ENCODE results near the gene IER5. TPM values are rescaled to one million over a fixed set of nuclear protein-coding genes. Genes with fewer than 3 reads are reported as not detected.

Gene IER5
- total RNA-seq, 1 donor from 2014 or later: 61.5 TPM

- no peak for DNase-seq (ENCODE audit: low spot score)
- H3K27me3 Mint-ChIP-seq (ENCODE audit: insufficient read depth): peaks cover 1% of the 10 kb centered on the region
- no peak overlapping the region for H3K27ac Mint-ChIP-seq
- H3K9me3 Mint-ChIP-seq: no peaks in the 10 kb centered on the region
- peaks cover 58% of the 10 kb centered on the region for H3K36me3 Mint-ChIP-seq (ENCODE audit: low read depth)
- peak overlapping the region; percentile 77 for H3K4me3 Mint-ChIP-seq
- H3K4me1 Mint-ChIP-seq (ENCODE audit: low read depth): peaks cover 68% of the 10 kb centered on the region
- intact Hi-C loops (cut with micrococcal nuclease): loop anchor here (5.0 to 10.0 kb wide), 3 partner anchors 302 to 1522 kb away; partner anchors contain the start of gene ACBD6
These were observed 4.5 kb downstream of the IER5 start for GRCh38 chr1:181092883-181093458.

GRCh38 chr1:181094416-181095212 lies 6.1 kb downstream of the IER5 start:
- peaks cover 57% of the 10 kb centered on the region for H3K36me3 Mint-ChIP-seq (ENCODE audit: low read depth)

GRCh38 chr1:181095260-181095659 lies 6.8 kb downstream of the IER5 start:
- intact Hi-C loops (cut with micrococcal nuclease): loop anchor here (10.0 kb wide), 2 partner anchors 300 to 1520 kb away; no protein-coding TSS in a partner anchor
- Mint-ChIP-seq H3K36me3 (ENCODE audit: low read depth) (peaks cover 53% of the 10 kb centered on the region), H3K4me1 (ENCODE audit: low read depth) (peaks cover 88% of the 10 kb centered on the region), H3K27ac (no peak overlapping the region), H3K27me3 (ENCODE audit: insufficient read depth) (peaks cover 1% of the 10 kb centered on the region), H3K9me3 (no peaks in the 10 kb centered on the region), H3K4me3 (no peak overlapping the region)
- DNase-seq (ENCODE audit: low spot score): no peak

More at GRCh38 chr1:181094416-181095212, 6.1 kb downstream of the IER5 start:
- peaks cover 81% of the 10 kb centered on the region for H3K4me1 Mint-ChIP-seq (ENCODE audit: low read depth)
- H3K9me3 Mint-ChIP-seq: no peaks in the 10 kb centered on the region
- intact Hi-C loops (cut with micrococcal nuclease): loop anchor here (5.0 to 10.0 kb wide), 3 partner anchors 300 to 1520 kb away; partner anchors contain the start of gene ACBD6
- peak overlapping the region; percentile 29 for H3K4me3 Mint-ChIP-seq
- H3K27ac Mint-ChIP-seq: no peak overlapping the region
- peaks cover 1% of the 10 kb centered on the region for H3K27me3 Mint-ChIP-seq (ENCODE audit: insufficient read depth)
- no peak for DNase-seq (ENCODE audit: low spot score)

- Mint-ChIP-seq H3K27ac (no peak overlapping the region), H3K9me3 (peaks cover 2% of the 10 kb centered on the region), H3K4me3 (no peak overlapping the region), H3K4me1 (ENCODE audit: low read depth) (peaks cover 90% of the 10 kb centered on the region), H3K36me3 (ENCODE audit: low read depth) (peaks cover 51% of the 10 kb centered on the region), H3K27me3 (ENCODE audit: insufficient read depth) (peaks cover 1% of the 10 kb centered on the region)
- intact Hi-C loops (cut with micrococcal nuclease): loop anchor here (10.0 kb wide), 2 partner anchors 299 to 1519 kb away; no protein-coding TSS in a partner anchor
- DNase-seq (ENCODE audit: low spot score): no peak
These were observed 7.3 kb downstream of the IER5 start for GRCh38 chr1:181095763-181096184.

- peaks cover 39% of the 10 kb centered on the region for H3K36me3 Mint-ChIP-seq (ENCODE audit: low read depth)
- no peak overlapping the region for H3K27ac Mint-ChIP-seq
- H3K9me3 Mint-ChIP-seq: peaks cover 3% of the 10 kb centered on the region
- no peak overlapping the region for H3K4me3 Mint-ChIP-seq
- intact Hi-C loops (cut with micrococcal nuclease): loop anchor here (10.0 kb wide), 2 partner anchors 298 to 1518 kb away; no protein-coding TSS in a partner anchor
- no peak for DNase-seq (ENCODE audit: low spot score)
- peaks cover 90% of the 10 kb centered on the region for H3K4me1 Mint-ChIP-seq (ENCODE audit: low read depth)
- peaks cover 3% of the 10 kb centered on the region for H3K27me3 Mint-ChIP-seq (ENCODE audit: insufficient read depth)
These were observed 8.7 kb downstream of the IER5 start for GRCh38 chr1:181097242-181097641.

- DNase-seq (ENCODE audit: low spot score): peak; percentile 47
- Mint-ChIP-seq H3K36me3 (ENCODE audit: low read depth) (peaks cover 29% of the 10 kb centered on the region), H3K27ac (peak overlapping the region; percentile 98), H3K9me3 (peaks cover 3% of the 10 kb centered on the region), H3K4me1 (ENCODE audit: low read depth) (peaks cover 96% of the 10 kb centered on the region), H3K27me3 (ENCODE audit: insufficient read depth) (peaks cover 3% of the 10 kb centered on the region), H3K4me3 (peak overlapping the region; percentile 75)
- intact Hi-C loops (cut with micrococcal nuclease): loop anchor here (1.0 to 10.0 kb wide), 8 partner anchors 9 to 1515 kb away; partner anchors contain the start of gene TOR1AIP1
These were observed 10.9 kb downstream of the IER5 start for GRCh38 chr1:181099152-181100014.

GRCh38 chr1:181100015-181100905 lies 11.8 kb downstream of the IER5 start:
- peak overlapping the region; percentile 98 for H3K27ac Mint-ChIP-seq
- peaks cover 90% of the 10 kb centered on the region for H3K4me1 Mint-ChIP-seq (ENCODE audit: low read depth)
- no peak for DNase-seq (ENCODE audit: low spot score)
- intact Hi-C loops (cut with micrococcal nuclease): loop anchor here (10.0 kb wide), 1 partner anchor 1215 kb away; the partner anchor contains the start of gene TOR1AIP1
- peaks cover 3% of the 10 kb centered on the region for H3K9me3 Mint-ChIP-seq
- H3K27me3 Mint-ChIP-seq (ENCODE audit: insufficient read depth): peaks cover 2% of the 10 kb centered on the region
- H3K36me3 Mint-ChIP-seq (ENCODE audit: low read depth): peaks cover 21% of the 10 kb centered on the region
- H3K4me3 Mint-ChIP-seq: peak overlapping the region; percentile 75

GRCh38 chr1:181100934-181101333 lies 12.4 kb downstream of the IER5 start:
- Mint-ChIP-seq H3K9me3 (peaks cover 3% of the 10 kb centered on the region), H3K27me3 (ENCODE audit: insufficient read depth) (peaks cover 4% of the 10 kb centered on the region), H3K36me3 (ENCODE audit: low read depth) (peaks cover 16% of the 10 kb centered on the region), H3K27ac (peak overlapping the region; percentile 98), H3K4me1 (ENCODE audit: low read depth) (peaks cover 88% of the 10 kb centered on the region), H3K4me3 (peak overlapping the region; percentile 75)
- no peak for DNase-seq (ENCODE audit: low spot score)
- intact Hi-C loops (cut with micrococcal nuclease): loop anchor here (10.0 kb wide), 1 partner anchor 1216 kb away; the partner anchor contains the start of gene TOR1AIP1

GRCh38 chr1:181101581-181102226 lies 13.2 kb downstream of the IER5 start:
- intact Hi-C loops (cut with micrococcal nuclease): loop anchor here (10.0 kb wide), 1 partner anchor 1217 kb away; the partner anchor contains the start of gene TOR1AIP1
- Mint-ChIP-seq H3K9me3 (peaks cover 3% of the 10 kb centered on the region), H3K4me1 (ENCODE audit: low read depth) (peaks cover 87% of the 10 kb centered on the region), H3K27me3 (ENCODE audit: insufficient read depth) (peaks cover 9% of the 10 kb centered on the region), H3K36me3 (ENCODE audit: low read depth) (peaks cover 10% of the 10 kb centered on the region), H3K27ac (no peak overlapping the region), H3K4me3 (no peak overlapping the region)
- DNase-seq (ENCODE audit: low spot score): no peak

GRCh38 chr1:181102841-181103240 lies 14.3 kb downstream of the IER5 start:
- H3K27me3 Mint-ChIP-seq (ENCODE audit: insufficient read depth): peaks cover 20% of the 10 kb centered on the region
- no peak overlapping the region for H3K27ac Mint-ChIP-seq
- intact Hi-C loops (cut with micrococcal nuclease): loop anchor here (10.0 kb wide), 1 partner anchor 1218 kb away; the partner anchor contains the start of gene TOR1AIP1
- H3K4me1 Mint-ChIP-seq (ENCODE audit: low read depth): peaks cover 86% of the 10 kb centered on the region
- peaks cover 3% of the 10 kb centered on the region for H3K9me3 Mint-ChIP-seq
- no peak overlapping the region for H3K4me3 Mint-ChIP-seq
- H3K36me3 Mint-ChIP-seq (ENCODE audit: low read depth): peaks cover 7% of the 10 kb centered on the region
- DNase-seq (ENCODE audit: low spot score): no peak

- peaks cover 3% of the 10 kb centered on the region for H3K36me3 Mint-ChIP-seq (ENCODE audit: low read depth)
- intact Hi-C loops (cut with micrococcal nuclease): loop anchor here (10.0 kb wide), 1 partner anchor 1219 kb away; the partner anchor contains the start of gene TOR1AIP1
- H3K27ac Mint-ChIP-seq: no peak overlapping the region
- peaks cover 82% of the 10 kb centered on the region for H3K4me1 Mint-ChIP-seq (ENCODE audit: low read depth)
- DNase-seq (ENCODE audit: low spot score): no peak
- peaks cover 3% of the 10 kb centered on the region for H3K9me3 Mint-ChIP-seq
- peak overlapping the region; percentile 14 for H3K4me3 Mint-ChIP-seq
- H3K27me3 Mint-ChIP-seq (ENCODE audit: insufficient read depth): peaks cover 25% of the 10 kb centered on the region
These were observed 14.9 kb downstream of the IER5 start for GRCh38 chr1:181103399-181103798.

Measured in activated T-helper 1 cell treated with anti-CD3 and anti-CD28 coated beads, Interleukin-12 subunit alpha, Interleukin-12 subunit beta, Interleukin-2, Interleukin-4 antibody, amounts not matched to agents 30 ng/mL and 10 ng/mL and 1 ng/mL, durations not matched to agents 14 hours and 24 hours and 36 hours (primary cell).